Measurements from ENCODE around the gene SEMA5B.

Gene SEMA5B

DNA sequence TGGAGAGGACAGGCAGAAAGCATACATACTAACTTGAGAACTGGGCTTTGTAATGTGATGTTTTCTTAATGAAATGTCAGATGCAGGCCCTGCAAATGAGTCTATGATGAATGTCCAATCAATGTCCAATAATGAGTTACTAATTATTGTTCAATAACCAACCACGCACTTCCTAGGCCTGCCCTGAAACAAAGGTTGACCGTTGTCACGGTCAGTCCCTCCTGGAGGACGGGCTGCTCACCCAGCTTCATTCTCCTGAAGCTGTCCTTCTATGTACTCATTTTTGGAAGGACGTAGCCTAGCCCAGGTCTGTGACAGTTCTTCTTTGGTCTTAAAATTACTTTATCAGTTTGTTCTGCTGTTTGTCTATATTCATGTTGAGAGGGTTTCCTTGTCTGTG is 30.9 kb upstream of the SEMA5B start:
- no peak for DNase-seq

DNA sequence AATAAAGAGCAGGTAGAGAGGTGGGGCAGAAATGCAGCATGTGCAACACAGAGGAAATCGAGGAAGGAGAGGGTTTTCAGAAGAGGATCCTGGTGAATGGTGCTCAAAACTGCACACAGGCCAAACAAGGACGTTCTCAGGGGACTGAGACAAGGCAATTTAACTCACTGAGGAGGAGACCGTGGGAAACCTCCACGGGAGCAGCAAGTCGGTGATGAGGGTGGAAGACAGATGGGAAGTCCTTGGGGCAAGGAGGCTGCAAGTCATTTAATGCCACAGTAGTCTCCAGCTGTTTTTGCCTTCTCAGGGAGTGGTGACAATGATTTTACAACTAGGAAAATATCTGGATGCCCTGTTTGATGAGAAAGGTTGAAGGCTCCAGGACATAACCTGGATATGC is 27.8 kb upstream of the SEMA5B start:
- DNase-seq = no peak

DNA sequence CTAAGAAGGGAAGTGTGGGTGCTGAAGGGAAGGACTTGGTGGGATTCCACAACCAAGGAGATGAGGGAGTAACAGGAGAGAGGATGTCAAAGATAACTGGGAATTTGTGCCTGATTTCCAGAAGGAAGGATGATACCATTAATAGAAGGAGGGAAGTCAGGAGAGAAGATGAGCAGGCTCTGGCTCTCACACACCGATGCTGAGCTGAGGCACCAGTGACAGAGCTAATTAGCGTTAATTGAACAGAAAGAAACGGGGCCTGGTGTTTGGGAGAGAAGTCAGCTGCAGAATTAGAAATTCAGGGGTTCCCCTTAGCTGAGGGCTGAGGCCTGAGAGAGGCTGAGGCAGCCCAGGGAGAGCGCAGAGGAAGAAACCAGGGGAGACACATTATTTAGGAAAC is 27.4 kb upstream of the SEMA5B start:
- DNase-seq = no peak

DNA sequence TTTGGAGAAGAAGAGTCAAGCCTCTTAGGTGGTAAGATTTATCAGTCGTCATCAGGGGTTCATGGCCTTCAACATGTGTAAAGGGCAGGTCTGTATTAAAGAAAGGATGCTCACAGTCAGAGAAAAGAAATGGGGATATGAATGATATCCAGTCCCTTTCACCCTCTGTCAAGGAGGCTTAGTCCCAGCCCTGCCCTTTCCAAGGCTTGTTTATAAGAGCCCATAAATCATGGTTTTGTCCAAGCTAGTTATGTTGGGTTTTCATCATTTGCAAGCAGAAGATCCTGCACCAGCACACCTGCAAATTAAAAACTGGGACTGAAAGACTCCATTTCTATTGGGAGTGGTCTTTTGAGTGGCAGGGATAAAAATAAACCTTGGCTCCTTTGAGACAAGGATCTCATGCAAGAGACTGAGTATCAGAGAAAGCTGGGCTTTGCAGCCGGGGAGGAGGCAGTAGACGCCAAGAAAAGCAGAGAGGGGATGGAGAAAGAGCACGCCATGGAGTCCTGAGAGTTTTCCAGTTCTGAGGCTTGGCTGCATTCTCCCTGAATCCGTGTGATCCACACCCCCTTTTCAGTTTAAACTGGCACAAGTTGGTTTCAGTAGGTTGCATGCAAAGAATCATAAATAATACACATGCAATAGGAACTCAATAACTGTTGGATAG is 26.7 kb upstream of the SEMA5B start:
- no peak for DNase-seq

DNA sequence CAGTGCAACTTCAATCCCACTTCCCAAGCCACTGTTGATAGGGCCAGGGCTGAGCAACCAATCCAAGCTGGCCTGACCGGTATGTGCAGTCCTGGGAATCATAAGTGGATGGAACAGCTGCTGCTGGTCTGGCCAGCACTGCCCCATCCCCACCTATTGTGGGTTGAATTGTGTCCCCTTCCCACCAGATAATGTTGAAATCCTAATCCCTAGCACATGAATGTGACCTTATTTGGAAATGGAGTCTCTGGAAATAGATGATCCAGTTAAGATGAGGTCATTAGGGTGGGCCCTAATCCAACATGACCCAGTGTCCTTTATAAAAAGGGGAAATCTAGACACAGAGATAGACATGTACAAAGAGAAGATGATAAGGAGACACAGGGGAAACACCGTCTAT is 25.5 kb upstream of the SEMA5B start:
- no peak for DNase-seq

DNA sequence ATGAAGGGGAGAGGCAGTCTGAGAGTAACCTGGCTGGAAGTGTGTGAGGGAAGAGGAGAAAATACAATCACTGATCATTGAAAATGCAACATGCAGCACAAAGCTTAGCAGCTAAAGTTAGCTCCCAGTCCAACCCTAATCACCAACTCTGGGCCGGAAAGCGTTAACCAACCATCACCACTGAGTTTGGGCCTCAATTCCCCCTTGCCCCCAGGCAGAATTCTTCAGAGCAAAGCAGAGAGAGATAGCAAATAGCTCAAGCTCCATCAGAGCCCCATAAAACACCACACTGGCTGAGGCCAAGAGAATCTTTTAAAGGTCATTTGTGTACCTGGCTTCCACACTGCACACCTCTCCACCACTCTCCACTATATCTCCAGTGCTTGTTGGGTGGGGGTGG is 23.1 kb upstream of the SEMA5B start:
- no peak for DNase-seq

DNA sequence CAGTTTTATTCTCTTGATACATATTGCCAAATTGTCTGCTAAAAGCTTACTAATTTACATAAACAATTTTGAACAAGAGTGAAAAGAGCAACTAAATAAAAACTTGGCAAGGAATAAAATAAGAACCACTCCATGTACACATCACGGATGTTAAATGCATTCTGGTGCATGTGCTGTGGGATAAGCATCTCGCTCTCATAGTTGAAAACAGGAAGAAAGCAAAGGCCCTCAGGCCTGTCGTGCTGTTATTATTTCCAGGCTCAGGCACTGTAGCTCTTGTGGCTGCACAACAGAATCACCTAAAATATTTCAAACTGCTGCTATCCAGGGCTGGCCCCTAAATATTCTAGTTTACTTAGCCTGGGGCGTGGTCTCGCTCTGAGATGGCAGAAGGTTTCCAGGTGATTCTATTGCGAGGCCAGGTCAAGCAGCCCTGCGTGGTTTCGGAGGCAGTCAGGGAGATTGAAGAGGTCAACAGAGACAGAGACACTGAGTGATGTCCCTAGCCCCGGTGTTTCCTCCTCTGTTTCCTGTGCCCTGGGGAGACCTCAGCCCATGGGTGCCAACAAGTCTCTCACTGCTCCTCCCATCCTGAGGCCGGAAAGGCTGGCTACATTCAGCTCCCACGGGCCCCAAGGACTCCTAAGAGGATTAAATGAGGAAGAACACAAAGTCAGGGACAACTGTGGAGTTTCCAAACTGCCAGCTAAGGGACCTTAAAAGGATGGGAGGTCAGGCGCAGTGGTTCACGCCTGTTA is 21.1 kb upstream of the SEMA5B start:
- no peak for DNase-seq

DNA sequence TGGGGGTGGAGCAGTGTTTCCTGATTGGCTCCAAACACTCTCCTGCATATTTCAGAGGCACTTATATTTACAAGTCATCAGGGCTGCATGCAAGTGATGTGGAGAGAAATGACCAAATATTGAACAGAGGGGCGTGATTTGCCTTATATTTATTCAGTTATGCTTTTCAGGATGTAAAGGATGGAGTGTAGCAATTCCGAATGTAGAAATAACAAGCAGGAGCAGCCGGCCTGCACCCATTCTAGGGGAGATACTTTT is 19.4 kb upstream of the SEMA5B start:
- no peak for DNase-seq

DNA sequence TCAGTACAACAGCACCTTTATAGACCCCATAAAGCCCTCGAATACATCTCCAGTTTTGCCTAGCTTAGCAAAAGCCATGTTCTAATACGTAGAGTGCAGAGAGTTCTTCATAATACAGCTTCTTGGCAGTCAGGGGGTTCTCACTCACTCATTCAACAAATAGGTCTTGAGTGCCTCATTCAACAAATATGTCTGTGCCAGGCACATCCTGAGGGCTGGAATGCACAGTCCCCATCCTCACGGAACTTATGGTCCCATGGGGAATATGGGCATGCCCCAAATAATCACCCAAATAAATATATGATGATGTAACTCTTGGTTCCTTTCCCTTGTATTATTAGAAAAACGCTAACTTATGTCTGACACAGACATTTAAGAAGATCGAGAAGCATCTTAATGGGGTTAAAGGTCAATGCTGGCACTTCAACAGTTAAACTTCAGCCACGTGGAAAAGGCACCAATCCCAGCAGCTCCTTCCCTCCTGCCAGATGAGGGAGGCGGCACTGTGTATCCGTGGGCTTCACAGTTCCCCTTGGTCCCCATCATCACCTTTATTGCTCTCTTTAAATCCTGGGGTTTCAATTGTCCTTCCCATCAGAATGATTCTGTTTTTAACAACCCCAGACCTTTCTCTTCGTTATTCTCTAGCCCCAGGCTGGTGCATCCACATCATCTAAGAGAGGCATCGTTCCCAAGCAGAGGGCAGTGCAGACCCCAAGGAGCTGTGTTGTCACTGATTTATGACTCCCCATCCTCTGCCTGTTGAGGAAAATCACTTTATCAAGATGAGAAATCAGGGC is 18.9 kb upstream of the SEMA5B start:
- no peak for DNase-seq

DNA sequence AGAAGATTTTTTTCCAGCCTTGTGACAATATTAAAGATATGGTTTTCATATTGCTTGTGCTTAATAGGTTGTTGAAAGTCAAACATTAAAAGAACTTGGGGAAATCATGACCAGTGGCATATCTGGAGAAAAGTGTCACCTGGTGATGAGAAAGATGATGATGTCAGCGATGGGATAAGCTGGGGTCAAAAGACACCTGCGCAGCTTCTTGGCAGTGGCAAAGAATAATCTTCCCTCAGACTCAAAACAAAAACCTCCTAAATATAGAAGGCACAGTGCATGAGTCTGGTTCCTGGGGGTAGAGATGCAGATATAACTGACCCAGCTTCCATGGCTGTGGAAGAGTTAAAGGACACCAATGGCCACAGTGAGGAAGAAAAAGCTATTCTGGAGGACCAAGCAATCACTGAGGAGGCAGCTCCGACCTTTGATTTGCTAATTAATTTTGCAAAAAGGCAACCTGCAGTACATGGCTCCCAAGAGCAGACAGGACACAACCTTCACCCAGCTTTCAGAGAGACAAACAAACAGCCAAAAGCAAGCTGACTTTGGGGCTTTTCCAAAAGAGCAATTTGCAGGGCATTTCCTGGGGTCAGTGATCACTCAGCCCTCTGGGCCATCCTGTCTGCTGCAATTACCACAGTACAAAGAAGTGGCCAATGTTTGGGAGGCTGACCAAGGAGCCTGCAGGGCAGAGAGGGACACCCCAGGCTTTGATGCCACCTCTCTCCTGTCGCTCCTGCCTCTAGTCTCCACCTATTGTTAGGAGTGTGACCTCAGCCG is 17.6 kb upstream of the SEMA5B start:
- DNase-seq = no peak

DNA sequence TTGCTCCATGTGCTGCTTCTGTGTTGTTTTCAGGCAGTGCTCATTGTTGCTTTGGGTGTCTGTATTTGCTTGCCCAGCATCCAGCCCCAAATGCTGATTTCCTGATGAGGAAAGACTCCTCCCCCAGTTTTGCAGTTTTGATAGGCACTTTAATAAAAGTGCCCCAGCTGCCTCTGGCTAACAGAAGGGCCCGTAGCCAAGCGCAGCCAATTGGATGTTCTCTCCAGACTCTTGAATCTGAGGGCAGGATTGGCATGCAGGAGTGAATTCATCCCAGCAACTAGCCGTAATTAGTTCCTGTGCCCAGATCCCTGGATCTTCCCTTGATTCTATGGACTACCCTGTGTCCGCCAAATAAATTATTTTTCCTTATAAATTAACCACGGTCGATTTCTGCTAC is 14.8 kb upstream of the SEMA5B start:
- DNase-seq = peak; percentile 15

DNA sequence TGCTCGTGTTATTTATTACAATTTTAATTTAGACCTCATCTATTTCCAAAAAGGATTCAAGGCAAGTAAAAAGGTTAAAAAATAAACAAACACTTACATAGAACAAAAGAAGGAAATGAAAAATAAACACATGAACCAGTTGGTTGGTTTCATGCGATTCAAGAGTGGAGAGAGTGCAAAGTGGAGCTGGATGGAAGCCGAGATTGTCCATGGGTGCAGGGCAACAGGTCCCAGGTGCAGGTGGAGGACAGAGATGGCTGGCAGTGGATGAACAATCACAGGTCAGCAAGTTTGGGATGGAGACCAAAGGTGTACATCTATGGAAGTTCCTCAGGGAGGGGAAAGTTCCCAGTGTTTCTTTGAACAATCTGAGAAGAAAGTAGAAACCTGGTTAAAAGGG is 11.6 kb upstream of the SEMA5B start:
- no peak for DNase-seq

DNA sequence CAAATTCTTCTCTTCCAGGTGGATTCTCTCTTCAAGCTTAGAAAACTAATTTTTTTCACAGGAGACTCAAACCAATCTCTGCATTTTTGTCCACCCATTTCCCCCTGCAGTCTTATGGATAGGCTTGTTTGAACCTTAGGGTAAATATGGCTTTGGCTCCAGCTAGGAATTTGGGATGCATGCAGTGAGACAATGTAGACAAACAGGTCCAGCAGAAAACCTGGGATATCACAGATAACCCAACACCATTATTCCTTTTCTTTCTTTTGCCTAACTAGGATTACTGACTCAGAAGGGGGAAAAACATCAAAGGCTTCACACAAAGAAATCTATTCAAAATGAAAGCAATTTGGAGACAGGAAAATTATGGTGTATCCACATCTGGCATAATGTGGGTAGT is 11.2 kb upstream of the SEMA5B start:
- DNase-seq = no peak

DNA sequence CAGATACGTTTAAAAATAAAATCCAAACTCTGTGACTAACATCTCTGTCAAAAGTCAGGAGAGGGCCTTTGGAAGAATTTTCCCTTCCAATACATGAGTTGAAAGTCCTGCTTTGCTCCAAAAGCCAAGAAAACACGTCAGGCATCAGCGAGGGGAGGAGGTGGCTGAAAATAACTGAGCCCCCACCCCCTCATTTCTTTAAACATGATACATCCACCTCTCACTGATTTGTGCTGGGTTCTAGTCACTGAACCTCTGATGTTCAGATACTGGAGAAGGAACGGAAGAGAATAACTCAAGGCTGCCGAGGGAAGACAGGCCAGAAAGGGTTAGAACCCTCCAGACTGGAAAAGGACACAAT is 9.4 kb upstream of the SEMA5B start:
- no peak for DNase-seq

DNA sequence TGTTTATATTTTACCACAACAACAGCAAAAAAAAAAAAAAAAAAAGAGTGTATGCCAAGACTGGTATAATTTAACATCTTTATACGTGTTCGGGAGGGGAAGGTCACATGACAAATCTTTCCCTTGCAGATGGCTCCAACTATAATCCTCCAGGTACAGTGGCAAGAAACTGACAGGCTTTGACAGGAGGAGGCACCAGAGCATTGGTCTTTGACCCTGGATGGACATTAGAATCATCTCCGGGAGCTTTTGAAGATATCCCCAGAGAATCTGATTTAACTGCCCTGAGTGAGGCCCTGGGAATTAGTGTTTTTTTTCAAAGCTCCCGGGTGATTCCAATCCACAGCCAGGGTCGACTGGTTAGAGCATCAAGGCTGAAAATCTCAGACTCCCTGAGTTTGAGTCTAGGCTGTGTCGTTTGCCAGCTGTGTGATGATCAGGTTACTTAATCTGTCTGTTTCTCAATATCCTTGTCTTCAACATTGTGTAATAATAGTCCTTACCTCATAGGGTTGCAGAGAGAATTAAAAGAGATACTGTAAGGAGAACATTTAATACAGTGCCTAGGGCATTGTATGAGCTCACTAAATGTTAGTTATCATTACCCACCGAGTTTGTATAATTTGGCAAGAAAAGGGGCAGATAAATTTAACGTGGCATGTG is 8.9 kb upstream of the SEMA5B start:
- DNase-seq = no peak

DNA sequence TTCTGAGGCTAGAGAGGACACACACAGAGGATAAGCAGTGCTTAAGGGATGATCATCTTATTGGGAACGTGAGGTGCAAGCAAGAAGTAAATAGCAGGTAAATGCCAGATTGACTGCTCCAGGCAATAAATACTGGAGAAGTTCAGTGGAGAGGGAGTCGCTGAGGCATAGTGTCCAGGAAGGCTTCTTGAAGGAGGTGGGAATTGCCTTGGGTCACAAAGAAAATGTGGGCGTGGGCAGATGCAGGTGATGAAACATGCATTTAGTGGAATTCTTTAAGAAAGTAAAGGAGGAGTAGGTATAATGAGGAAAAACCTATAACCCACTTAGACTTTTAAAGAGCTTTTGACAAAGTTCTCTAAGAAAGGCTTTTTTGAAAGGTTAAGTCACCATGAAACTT is 7.4 kb upstream of the SEMA5B start:
- DNase-seq = no peak

DNA sequence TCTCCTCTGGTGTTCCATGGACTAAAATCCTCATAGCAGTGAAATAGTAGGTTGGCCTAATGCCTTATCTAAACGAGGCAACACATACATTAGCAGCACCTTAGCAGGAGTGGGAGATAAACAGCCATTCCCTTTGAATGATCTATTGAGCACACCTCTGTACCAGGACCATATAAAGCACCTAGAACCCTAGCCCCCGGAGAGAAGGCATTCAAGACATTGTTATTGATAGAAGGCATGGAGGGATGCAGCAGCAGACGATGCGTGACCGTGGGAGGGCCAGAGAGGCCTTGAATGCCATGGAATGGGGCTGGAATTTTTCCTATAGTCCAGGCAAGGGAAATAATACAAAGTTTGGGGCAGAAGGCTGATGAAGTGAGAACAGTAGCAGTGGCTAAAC is 6.6 kb upstream of the SEMA5B start:
- no peak for DNase-seq

DNA sequence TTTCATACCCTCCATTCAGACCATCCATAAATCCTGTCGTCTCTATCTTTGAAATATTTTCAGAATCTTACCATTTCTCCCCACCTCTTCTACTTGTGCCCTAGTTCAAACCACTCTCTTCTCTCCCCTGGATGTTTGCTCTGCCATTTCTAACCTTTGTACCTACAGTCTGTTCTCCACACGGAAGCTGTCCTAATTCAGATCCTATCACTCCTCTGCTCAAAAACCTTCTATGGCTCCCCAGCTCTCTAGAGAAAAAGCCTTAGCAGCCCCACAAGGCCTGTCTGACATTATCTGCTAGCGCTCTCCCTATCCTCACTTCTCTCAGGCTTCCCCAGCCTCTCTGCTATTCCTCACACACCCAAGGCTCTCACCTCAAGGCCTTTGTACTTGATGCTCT is 4.5 kb upstream of the SEMA5B start:
- DNase-seq = no peak

DNA sequence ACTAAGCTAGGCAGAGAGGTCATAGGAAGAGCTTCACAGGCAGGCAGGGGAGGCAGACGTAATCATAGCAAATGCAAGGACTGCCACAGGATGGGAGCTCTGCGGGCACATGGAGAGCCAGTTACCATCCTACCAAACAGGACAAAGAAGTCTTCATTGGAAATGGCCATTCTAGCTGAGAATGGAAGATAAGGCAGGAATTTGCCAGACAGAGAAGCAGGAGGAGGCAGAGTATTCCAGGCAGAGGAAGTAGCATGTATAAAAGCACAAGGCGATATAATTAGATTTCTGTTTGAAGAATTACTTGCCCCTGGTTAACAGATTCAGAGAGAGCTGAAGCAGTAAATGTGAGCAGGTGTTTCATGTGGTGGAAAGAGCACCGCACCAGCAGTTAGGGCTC is 3.5 kb upstream of the SEMA5B start:
- DNase-seq = no peak

DNA sequence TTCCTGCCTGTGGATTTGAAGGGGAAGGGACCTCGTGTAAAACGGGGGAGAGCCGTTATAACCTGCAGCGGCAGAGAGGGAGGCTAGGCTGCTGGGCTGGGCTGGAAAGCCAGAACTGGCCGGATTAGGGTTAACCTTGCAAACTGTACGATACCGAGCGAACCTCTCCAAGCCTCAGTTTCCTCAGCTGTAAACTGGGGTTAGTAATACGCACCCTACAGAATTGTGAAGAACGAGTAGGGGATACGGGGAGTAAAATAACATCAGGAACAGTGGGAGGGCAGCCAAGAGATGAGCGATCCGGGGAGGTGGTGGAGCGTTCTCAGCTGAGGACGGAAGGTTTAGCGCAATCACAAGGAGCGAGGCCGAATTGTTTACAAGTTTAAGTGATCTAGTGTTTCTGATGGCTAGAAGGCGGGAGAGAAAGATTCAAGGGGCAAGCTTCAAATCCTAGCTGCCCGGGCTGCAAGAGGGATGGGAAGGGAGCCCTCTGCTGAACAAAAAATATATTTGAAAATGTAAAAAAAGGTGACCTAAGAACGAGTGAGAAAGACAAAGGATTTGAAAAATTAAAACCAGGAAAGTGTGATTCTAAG is 768 bp upstream of the SEMA5B start:
- DNase-seq = peak; percentile 71

DNA sequence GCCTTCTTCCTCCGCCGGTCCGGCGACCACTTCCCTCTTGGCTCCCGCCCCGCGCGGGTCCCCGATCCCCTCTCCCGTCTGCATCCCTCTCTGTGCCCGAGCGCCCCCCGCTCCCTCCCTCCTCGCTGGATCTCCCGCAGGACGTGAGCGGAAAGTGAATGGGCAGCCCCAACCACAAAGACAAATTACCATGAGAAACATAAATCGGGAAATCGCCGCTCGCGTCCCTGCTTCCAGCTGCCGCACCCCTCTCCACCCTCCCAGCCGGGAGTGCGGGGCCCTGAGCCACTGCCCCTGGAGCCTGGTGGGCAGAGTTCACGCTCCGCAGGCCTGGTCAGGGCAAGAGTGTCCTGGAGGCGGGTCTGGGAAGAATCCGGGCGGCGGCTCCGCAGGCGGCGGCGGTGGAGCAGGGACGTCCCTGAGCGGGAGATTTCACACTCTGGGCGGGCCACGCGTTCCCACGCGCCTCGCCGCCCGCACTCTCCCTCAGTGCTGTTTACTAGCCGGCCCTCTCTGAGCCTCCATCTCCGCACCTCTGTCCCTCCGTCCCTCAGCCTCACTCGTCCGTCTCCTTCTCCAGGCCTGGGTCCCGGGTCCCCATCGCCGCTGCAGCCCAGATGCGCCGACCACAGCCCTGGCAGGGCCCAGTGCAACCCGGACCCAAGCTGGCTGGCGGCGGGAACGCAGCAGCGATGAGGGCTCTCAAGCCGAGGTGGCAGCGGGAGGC is 835 bp downstream of the SEMA5B start:
- DNase-seq = no peak

Measured in NCI-H1694 (cell line).